BLaER1 (cell line): ENCODE data around the gene TTC31.
"Not testable (repeated sequence)": the region's sequence is repeated elsewhere in the genome, so short reads cannot be mapped to it uniquely, and the experiment has no call there.

ENCODE experiments used
- H3K27ac ChIP-seq: shearing (Covaris generic); formaldehyde crosslinking; 2 replicates; pipeline ENCODE4 v1.8.1; 2022
- H3K27me3 ChIP-seq: shearing (Covaris generic); formaldehyde crosslinking; 2 replicates; pipeline ENCODE4 v1.8.1; 2022
- H3K36me3 ChIP-seq: shearing (Covaris generic); formaldehyde crosslinking; 2 replicates; pipeline ENCODE4 v1.8.1; 2022
- H3K4me1 ChIP-seq: shearing (Covaris generic); formaldehyde crosslinking; 2 replicates; pipeline ENCODE4 v1.8.1; 2022
- H3K4me2 ChIP-seq: shearing (Covaris generic); formaldehyde crosslinking; 2 replicates; pipeline ENCODE4 v1.8.1; 2022
- H3K4me3 ChIP-seq: shearing (Covaris generic); formaldehyde crosslinking; 2 replicates; pipeline ENCODE4 v1.8.1; 2022
- H3K9ac ChIP-seq: shearing (Covaris generic); formaldehyde crosslinking; 2 replicates; pipeline ENCODE4 v1.8.1; 2022
- H3K9me3 ChIP-seq: shearing (Covaris generic); formaldehyde crosslinking; 2 replicates; pipeline ENCODE4 v1.8.1; 2022
- H4K20me1 ChIP-seq: shearing (Covaris generic); formaldehyde crosslinking; 2 replicates; pipeline ENCODE4 v1.8.1; 2022
- Cebpa-rat ChIP-seq: shearing (Covaris generic); IDR thresholded peaks from 2 replicates; pipeline ENCODE4 v1.8.1; 2022

The TTC31 gene

DNA sequence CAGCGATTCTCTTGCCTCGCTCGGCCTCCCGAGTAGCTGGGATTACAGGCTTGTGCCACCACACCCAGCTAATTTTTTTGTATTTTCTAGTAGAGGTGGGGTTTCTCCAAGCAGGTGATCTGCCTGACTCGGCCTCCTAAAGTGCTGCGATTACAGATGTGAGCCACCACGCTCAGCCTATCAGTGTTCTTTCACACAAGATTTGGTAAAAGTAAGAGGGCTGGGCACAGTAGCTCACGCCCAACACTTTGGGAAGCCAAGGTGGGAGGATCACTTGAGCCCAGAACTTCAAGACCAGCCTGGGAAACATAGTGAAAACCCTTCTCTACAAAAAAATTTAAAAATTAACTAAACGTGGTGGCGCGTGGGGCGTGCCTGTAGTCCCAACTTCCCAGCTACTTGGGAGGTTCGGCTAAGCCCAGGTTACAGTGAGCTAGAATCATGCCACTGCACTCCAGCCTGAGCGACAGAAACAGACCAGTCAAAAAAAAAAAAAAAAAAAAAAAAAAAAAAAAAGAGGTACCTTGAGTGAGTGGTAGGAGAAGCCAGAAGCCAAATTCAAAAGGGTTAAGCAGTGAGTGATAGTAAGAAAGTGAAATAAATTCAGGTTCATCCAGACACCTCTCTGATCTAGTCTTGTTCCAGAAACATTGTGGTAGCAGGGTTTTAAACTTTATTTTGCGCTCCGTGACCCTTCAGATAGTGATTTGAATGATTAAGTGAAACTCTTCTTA lies 11.4 kb upstream of the TTC31 start:
- no peaks in the 10 kb centered on the region for H4K20me1 ChIP-seq
- no peaks in the 10 kb centered on the region for H3K9me3 ChIP-seq
- H3K9ac ChIP-seq: peak overlapping the region; percentile 84
- peaks cover 36% of the 10 kb centered on the region for H3K36me3 ChIP-seq
- H3K4me3 ChIP-seq: peak overlapping the region; percentile 77
- H3K27ac ChIP-seq: peak overlapping the region; percentile 83
- no peak for TF ChIP-seq Cebpa-rat
- no peaks in the 10 kb centered on the region for H3K27me3 ChIP-seq
- peak overlapping the region; percentile 92 for H3K4me2 ChIP-seq
- peaks cover 28% of the 10 kb centered on the region for H3K4me1 ChIP-seq

GRCh38 chr2:74472086-74472944 lies 10.6 kb upstream of the TTC31 start, which contains the start of gene MRPL53:
Gene MRPL53 (minus strand): TSS chr2:74472680. CDS start chr2:74472660, 20 bp downstream.
- no peaks in the 10 kb centered on the region for H3K9me3 ChIP-seq

GRCh38 chr2:74472945-74473258 lies 10.0 kb upstream of the TTC31 start:
- TF ChIP-seq Cebpa-rat: no peak
- Histone ChIP-seq H3K27ac (peak overlapping the region; percentile 83), H3K4me2 (peak overlapping the region; percentile 92), H3K4me1 (peaks cover 28% of the 10 kb centered on the region), H3K9ac (peak overlapping the region; percentile 84; the same call in 1 of the 2 replicates), H3K36me3 (peaks cover 49% of the 10 kb centered on the region), H4K20me1 (no peaks in the 10 kb centered on the region), H3K9me3 (no peaks in the 10 kb centered on the region), H3K27me3 (no peaks in the 10 kb centered on the region), H3K4me3 (peak overlapping the region; percentile 77)

More at GRCh38 chr2:74472086-74472944, 10.6 kb upstream of the TTC31 start, which contains the start of gene MRPL53:
- Histone ChIP-seq H3K27ac (peak within 1 kb of the TSS; percentile 83), H3K4me3 (peak within 1 kb of the TSS; percentile 77), H4K20me1 (no peaks in the 10 kb centered on the region), H3K4me1 (peaks cover 28% of the 10 kb centered on the region), H3K9ac (peak within 1 kb of the TSS; percentile 84), H3K4me2 (peak within 1 kb of the TSS; percentile 92), H3K27me3 (no peaks in the 10 kb centered on the region), H3K36me3 (peaks cover 45% of the 10 kb centered on the region)
- no peak for TF ChIP-seq Cebpa-rat

DNA sequence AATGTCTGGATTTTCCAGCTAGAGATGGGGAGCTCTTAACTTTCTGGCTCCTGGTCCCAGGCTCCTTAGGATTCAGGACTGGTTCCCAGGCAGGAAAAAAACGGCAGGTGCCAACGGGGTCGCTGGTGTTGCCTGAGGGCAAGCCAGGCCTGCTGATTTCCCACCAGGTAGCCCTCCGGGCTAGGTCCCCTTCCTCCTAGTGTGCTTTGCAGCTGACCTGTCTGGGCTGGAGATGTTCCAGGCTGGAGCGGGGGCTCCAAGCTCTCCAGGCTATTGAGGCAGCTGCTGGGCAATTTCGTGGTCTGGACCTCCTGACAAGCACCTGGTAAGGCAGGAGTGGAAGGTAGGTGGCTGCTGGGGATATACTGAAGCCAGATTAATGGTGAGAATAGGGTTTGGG lies 8.4 kb upstream of the TTC31 start:
- H3K27me3 ChIP-seq: no peaks in the 10 kb centered on the region
- peaks cover 58% of the 10 kb centered on the region for H3K36me3 ChIP-seq
- H3K9ac ChIP-seq: no peak overlapping the region
- H4K20me1 ChIP-seq: no peaks in the 10 kb centered on the region
- no peak overlapping the region for H3K4me2 ChIP-seq
- peaks cover 28% of the 10 kb centered on the region for H3K4me1 ChIP-seq
- no peaks in the 10 kb centered on the region for H3K9me3 ChIP-seq
- H3K4me3 ChIP-seq: no peak overlapping the region
- TF ChIP-seq Cebpa-rat: no peak
- H3K27ac ChIP-seq: no peak overlapping the region

DNA sequence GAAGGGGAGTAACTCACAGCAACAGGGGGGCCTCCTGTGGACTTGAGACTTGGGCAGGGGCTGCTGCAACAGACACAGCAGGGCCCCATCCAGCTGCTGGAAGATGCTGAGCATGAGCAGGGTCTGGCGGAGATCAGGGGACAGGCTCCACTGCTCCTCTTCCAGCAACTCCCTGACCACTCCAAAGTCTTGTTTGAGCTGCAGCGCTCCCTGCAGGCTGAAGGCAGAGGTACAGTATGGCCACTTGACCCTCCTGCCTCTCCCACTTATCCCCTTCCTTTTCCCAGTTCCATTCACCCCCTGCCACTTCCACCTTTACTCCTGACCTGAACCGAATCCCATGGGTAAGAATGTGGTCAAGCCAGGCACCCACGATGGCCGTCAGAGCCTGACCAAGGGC lies 8.0 kb upstream of the TTC31 start:
- peaks cover 62% of the 10 kb centered on the region for H3K36me3 ChIP-seq
- no peak for TF ChIP-seq Cebpa-rat
- no peak overlapping the region for H3K27ac ChIP-seq
- H3K4me2 ChIP-seq: no peak overlapping the region
- peaks cover 32% of the 10 kb centered on the region for H3K4me1 ChIP-seq
- no peaks in the 10 kb centered on the region for H3K9me3 ChIP-seq
- H3K9ac ChIP-seq: no peak overlapping the region
- no peaks in the 10 kb centered on the region for H3K27me3 ChIP-seq
- H4K20me1 ChIP-seq: no peaks in the 10 kb centered on the region
- H3K4me3 ChIP-seq: no peak overlapping the region

DNA sequence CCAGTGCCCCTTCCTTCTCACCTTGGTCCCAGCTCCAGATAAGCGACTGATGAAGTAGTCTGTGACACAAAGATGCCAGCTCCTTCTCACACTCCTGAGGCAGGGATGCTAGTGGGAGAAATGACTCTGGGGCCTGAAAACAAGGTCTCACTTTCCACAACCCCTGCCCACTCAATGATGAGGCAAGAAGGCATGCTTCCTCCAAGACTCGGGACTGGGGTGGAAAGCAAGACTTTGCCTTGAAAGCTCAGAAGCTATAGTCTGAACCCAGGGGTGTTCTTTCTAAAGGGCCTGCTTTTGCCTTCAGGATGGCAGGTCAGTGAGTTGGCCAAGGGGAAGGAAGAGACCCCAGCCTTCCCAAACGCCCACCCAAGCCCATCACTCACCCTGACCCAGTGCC lies 1.4 kb upstream of the TTC31 start:
- TF ChIP-seq Cebpa-rat: no peak
- H3K36me3 ChIP-seq: peaks cover 53% of the 10 kb centered on the region
- H3K4me1 ChIP-seq: peaks cover 40% of the 10 kb centered on the region
- H3K9me3 ChIP-seq: no peaks in the 10 kb centered on the region
- H4K20me1 ChIP-seq: peaks cover 18% of the 10 kb centered on the region
- peak overlapping the region; percentile 83 for H3K9ac ChIP-seq
- H3K27ac ChIP-seq: peak overlapping the region; percentile 86
- H3K27me3 ChIP-seq: no peaks in the 10 kb centered on the region
- peak overlapping the region; percentile 100 for H3K4me2 ChIP-seq
- peak overlapping the region; percentile 85 for H3K4me3 ChIP-seq

- Histone ChIP-seq H3K4me2 (peak overlapping the region; percentile 100), H3K27ac (peak overlapping the region; percentile 86), H4K20me1 (peaks cover 18% of the 10 kb centered on the region), H3K36me3 (peaks cover 53% of the 10 kb centered on the region), H3K4me1 (peaks cover 40% of the 10 kb centered on the region), H3K9me3 (no peaks in the 10 kb centered on the region), H3K4me3 (peak overlapping the region; percentile 85), H3K9ac (peak overlapping the region; percentile 83), H3K27me3 (no peaks in the 10 kb centered on the region)
- TF ChIP-seq Cebpa-rat: no peak
These were observed 700 bp upstream of the TTC31 start for GRCh38 chr2:74481961-74482800.

GRCh38 chr2:74483675-74484164 lies 839 bp downstream of the TTC31 start:
- peaks cover 18% of the 10 kb centered on the region for H4K20me1 ChIP-seq
- peaks cover 40% of the 10 kb centered on the region for H3K4me1 ChIP-seq
- H3K27ac ChIP-seq: 0 out of 2 replicates have a peak overlapping the region, but pooled peaks have one; percentile 86
- H3K36me3 ChIP-seq: peaks cover 58% of the 10 kb centered on the region
- H3K27me3 ChIP-seq, H3K9me3 ChIP-seq: not testable (repeated sequence)
- peak overlapping the region; percentile 85 for H3K4me2 ChIP-seq
- peak overlapping the region; percentile 85 for H3K4me3 ChIP-seq
- peak overlapping the region; percentile 83 for H3K9ac ChIP-seq

- no peak for TF ChIP-seq Cebpa-rat
- no peak overlapping the region for H3K27ac ChIP-seq
- H3K4me1 ChIP-seq: peaks cover 23% of the 10 kb centered on the region
These were observed 3.3 kb downstream of the TTC31 start for GRCh38 chr2:74486141-74486540.

More at GRCh38 chr2:74486141-74486540, 3.3 kb downstream of the TTC31 start:
- Histone ChIP-seq H3K9ac (no peak overlapping the region), H3K4me3 (no peak overlapping the region), H3K27me3 (no peaks in the 10 kb centered on the region), H3K36me3 (peaks cover 59% of the 10 kb centered on the region), H3K4me2 (no peak overlapping the region), H4K20me1 (peaks cover 11% of the 10 kb centered on the region), H3K9me3 (no peaks in the 10 kb centered on the region)
